T-helper 1 cell (primary cell): ENCODE measurements around the gene CATSPER2.
"Not testable (repeated sequence)": the region's sequence is repeated elsewhere in the genome, so short reads cannot be mapped to it uniquely, and the experiment has no call there.

Source experiments
- DNase-seq, 5 donors: peaks; one replicate each; pipeline ENCODE4 v3.0.0-alpha.2; 2012 to 2020
- total RNA-seq, 4 donors: gene quantifications; one replicate each; lab custom pipeline; 2026; lab: John Stamatoyannopoulos, UW

The CATSPER2 gene
- total RNA-seq, result 3.5 to 7.3 (median 4.7) reads per million in 4 donors

DNA sequence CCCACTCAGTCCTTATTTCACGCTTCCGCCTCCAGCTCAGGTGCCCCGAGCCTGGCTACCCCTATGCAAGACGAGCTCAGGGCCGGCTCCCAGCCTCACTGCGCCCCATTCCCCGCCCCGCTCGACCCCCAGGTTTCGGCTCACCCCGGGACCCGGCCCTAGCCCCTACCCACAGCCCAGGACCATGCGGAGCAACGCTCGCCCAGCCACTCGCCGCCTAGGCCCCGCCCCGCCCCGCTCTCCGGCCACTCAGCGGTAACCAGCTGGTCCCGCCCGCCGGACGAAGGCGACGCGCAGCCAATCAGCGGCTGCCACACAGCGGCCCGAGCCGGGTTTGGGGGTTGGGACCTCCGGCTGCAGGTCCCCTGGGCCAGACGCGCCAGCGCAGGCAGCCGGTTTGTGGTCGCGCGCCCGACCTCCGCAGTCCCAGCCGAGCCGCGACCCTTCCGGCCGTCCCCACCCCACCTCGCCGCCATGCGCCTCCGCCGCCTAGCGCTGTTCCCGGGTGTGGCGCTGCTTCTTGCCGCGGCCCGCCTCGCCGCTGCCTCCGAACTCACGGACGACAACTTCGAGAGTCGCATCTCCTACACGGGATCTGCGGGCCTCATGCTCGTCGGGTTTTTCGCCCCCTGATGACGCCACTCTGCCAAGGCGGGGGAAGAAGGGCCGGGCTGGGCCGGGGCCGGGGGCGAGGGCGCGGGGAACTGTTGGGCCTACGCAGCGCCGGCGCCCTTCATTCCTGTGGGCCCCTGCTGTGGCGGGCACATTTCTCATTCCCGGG is at the start of gene CATSPER2:
TSS of gene CATSPER2 (minus strand) at position 196 of the 781 bp plus-strand sequence. CDS start 783 bp downstream, outside the sequence.
- DNase-seq, result no peak

DNA sequence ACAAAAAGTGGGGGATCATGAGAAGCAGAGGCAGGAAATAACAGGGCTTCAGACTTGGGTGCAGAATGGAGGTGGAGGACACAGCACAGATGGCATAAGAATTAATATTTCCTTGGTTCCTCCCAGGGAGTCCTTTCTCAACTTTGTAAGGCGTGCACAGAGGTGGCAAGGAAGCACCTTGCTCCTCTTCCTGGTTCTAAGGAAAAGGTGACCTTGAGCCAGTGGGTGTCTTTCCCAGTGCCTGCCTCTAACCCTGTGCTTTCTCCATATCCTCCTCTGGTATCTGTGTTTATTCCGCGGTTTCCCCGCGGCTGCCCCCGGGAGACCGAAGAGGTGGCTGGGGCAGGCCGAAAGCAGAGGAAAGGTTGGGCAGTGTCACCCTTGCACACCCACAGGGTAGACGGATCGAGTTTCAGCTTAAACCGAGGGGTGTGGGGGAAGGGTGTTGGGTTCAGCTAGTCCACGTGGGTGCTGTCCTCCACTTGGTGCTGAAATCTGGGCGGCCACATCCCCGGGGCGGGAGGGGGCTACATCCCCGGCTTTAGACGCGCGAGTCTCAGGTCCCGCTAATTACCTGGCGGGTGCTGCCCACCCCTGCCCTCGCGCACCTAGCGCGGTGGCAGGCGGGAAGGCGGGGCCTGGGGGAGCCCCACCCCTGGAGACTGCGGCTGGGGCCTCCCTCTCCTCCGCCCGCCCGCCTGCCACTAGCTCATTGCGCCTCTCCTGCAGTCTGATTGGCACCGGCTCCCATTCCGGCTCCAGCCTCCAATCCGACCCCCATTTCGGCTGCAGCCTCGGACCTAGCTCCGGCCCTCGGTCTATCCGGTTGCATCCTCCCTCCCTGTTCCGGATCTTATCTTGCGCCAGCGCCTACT is 44.7 kb upstream of the CATSPER2 start, which contains the start of gene CKMT1A:
TSS of gene CKMT1A (plus strand) at position 712 of the 875 bp plus-strand sequence. CDS start 192 bp downstream, outside the sequence.
- not testable (repeated sequence) for DNase-seq

DNA sequence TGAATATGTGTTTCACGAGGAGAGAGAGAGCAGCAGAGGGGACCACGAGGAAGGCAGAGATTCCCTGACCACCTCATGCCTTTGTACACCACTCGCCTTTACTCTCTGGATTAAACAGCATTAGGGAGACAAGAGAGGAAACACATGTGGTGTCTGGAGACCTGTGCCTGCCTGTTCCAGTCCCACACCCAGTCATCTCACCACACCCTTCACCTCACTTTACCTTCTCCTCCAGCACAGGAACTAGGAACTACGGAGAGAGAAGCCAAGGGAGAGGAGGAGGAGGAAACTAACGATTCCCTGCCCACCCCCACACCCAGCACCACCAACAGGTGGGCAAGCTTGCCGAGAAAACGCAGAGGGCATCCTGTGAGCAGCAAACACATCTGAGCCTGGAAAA is 44.0 kb upstream of the CATSPER2 start:
- DNase-seq, result not testable (repeated sequence)

DNA sequence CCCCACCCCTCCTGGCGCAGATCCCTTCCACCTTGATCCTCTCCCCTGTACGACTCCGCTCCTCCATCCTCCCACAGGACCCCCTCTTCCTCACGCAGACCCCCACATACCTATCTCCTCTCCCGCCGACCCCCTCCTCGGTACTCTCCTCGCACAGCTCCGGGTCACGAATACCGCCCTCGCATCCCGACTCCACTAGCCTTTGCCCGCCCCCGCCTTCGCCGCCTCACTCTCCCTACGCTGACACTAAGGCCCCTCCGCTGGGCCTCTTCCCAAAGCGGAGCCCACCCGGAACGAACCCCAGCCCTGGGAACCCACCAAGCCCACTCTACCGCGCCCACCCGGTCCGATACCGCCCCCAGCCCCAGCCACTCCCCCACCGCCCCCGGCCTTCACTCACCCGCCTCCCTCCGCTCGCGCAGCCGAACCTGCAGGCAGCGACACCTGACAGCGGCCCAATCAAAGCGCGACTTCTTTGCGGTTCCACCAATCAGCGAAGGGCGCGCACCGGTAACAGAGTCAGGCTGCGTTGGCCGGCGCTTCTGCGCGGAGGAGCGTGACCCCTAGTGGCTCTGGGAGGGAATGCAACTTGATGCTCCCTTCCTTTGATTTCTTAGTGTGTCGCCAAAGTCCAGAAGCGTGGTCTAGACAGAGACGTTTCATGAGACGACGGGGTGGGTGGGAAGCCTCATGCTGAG is 41.1 kb upstream of the CATSPER2 start:
- DNase-seq, result not testable (repeated sequence)

DNA sequence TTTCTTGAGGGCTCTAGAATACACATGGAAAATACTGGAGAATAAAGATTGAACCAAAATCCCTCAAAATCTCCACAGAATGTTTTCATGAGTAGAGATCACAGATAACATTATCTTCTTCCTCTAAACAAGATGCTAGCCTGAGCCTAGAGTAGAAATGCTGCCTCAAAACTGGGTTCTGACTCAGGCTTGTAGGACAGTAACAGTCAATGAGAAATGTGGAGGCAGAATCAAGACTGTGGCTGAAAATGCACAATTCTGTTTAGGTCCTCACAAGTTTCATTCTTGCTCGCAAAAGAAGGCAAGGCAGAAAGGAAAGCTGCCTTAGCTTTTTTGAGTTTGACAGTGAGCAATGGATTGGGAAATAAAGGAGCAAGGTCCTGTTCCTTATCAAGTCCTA is 25.5 kb upstream of the CATSPER2 start:
- DNase-seq, result not testable (repeated sequence)

DNA sequence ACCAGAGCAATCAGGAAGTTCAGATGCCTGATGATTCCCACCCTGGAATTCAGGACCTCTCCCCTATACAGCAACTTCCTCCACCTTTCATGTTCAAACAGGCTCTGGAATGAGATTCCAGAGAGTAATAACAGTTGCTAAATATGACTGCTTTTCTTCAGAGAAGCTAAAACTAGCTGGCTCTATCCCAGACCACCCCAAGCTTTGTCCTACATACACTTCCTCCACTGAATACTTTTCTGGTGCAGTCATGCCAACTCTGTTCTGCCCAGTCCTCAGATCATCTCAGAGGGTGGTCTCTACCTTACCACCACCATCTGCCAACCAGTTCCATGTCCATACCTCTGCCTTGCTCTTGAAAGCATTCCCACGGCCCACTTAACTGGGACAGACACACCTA is 17.5 kb upstream of the CATSPER2 start:
- not testable (repeated sequence) for DNase-seq

DNA sequence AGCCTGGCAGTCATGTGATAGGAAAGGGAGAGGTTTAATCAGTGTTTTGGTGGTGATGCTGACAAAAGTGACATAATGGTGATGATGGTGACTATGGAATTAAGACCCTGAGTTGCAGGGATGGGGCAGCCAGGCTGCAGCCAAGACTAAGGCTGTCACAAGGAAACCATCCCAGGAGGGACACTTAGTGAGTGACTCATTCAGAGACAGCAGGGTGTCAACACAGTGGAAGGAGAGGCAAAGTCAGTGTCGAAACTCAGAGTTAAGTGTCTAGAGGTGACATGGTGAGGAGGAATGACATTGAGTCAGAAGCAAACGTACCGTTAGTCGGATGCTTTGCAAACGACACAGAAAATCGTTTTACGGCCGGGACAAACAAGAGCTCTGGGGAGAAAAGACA is 14.7 kb upstream of the CATSPER2 start:
- not testable (repeated sequence) for DNase-seq

DNA sequence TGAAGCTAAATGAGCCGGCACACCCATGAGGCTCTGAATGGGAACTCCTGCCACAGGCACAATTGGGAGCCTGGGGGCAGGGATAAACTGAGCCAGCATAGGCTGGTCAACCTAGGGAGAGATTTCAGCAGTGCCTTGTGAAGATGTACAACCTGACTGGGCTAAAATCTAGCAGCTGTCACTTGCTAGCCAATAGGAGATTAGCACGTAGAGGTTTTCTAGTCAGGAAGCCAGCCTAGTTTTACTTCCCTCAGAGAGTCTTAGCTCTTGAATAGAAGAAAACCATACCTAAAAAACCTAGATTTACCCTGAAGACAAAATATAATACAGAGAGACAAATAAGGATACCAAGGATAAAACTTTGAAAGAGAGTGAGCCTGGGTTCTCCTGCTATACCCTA is 13.6 kb upstream of the CATSPER2 start:
- not testable (repeated sequence) for DNase-seq

DNA sequence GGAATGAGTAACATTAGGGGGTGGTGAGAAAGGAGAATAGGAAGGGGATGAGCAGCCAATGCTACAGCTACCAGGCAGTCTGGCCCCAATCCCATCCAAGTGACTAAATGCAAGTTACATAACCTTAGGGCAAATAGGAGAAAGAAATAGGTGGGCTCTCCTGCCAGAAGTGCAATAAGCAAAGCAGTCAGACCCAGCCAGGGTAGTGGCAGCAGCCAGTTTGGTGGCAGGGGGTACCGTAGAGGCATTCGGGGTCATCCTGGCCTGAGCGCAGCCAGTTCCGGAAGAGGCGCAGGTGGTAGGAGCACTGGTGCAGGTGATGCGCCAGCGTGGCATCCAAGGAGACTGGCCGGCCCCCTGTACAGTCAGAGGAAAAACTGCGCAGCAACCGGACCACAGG is 11.1 kb upstream of the CATSPER2 start:
- DNase-seq, result not testable (repeated sequence)

DNA sequence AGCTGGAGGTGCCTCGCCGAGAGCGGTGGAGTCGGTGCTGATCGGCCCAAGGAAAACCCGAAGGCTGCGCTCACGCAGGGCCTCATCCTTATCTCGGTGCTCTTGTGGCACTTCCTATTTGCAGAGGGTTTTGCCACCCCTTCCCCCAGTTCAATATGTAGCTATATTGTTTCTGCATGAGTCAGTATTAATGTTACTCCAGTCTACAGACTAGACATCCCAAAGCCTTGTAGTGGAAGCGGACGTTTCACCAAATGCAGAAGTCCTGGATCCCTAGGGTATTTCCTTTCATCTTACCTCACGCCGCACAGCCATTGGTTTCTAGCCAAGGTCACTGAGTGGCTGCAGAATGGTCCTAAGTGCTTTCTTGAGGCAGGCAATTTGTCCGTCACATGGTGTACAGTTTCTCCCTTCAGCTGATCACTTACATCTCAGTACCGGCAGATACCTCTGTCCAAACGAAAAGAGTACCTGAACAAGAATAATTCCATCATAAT is 834 bp upstream of the CATSPER2 start:
- not testable (repeated sequence) for DNase-seq

DNA sequence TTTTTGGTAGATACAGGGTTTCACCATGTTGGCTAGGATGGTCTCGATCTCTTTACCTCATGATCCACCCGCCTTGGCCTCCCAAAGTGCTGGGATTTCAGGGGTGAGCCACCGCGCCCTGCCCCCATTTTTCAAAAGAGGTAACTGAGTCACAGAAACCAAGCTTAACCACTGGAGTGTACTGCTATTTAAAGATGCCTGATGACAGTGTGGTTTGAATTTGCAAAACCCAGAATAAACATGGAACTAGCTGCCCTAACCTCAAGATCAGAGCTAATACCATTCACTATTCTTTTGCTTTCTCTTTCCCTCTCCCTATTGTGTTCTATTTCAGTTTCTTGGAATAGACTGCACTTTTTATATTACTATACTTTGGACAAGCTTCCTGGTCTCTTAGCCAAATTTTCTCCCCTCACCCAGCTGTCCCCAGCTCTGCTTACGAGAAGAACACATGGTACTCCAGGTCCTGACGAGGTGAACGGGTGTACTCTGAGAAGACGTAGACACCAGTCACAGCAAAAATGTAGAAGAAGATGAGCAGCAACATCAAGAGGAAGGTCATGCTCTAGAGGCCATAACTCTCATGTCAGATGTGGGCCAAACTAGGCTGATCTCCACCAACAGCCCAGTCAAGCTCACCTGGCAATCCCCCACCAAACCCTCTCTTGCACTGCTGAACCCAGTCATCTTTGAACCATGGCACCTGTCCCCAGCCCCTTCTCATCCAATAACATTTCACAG is 10.0 kb downstream of the CATSPER2 start:
- DNase-seq, result not testable (repeated sequence)

DNA sequence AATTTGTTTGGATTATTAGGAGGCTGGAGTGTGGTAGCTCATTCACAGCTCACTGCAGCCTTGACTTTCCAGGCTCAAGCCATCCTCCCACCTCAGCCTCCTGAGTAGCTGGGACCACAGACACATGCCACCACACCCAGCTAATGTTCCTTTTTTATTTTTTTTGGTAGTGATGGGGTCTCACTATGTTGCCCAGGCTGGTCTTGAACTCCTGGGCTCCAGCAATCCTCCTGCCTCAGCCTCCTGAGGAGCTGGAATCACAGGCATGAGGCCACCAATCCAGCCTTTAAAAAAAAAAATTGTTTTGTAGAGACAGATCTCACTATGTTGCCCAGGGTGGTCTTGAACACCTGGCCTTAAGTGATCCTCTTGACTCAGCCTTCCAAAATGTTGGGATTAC is 21.7 kb downstream of the CATSPER2 start:
- DNase-seq, result not testable (repeated sequence)

DNA sequence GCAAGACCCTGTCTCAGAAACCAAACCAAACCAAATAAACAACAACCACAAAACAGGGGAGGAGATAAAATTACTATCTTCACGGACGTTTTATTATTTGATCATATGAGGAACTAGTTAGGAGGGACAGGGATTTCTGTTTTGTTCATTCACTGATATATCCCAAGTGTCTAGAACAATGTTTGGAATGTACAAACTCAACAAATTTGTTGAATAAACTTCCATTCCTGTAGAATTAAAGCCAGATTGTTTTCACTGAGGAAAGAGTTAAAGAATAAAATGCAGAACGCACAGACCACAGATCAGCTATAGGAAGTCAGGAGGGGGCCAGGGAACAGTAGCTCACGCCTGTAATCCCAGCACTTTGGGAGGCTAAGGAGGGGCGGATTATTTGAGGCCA is 23.5 kb downstream of the CATSPER2 start:
- DNase-seq, result no peak

DNA sequence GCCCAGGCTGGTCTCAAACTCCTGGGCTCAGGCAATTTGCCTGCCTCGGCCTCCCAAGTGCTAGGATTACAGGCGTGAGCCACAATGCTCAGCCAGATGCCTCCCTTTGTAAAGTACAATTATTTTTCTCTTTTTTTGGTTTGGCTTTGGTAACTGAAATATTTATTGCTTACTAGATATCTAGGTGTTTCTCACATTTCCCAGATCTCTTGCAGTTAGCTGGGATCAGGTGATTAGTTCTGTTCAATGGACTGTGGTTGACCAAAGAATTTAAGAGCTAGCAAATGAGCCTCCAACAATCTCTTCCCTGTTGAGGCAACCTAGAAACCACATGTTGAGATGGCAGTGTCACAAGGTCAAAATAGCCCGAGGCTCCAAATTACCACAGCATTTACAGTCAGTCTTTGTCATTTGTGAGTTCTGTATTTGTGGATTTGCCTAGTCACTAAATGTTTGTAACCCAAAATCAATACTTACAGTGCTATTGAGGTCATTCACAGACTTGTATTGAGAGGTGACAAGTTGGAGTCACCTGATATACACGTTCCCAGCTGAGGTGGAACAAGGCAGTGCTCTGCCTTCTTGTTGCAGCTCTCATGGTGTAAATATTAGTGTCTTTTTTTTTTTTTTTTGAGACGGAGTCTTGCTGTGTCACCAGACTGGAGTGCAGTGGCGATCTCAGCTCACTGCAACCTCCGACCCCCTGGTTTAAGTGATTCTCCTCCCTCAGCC is 26.4 kb downstream of the CATSPER2 start:
- DNase-seq, result not testable (repeated sequence)

DNA sequence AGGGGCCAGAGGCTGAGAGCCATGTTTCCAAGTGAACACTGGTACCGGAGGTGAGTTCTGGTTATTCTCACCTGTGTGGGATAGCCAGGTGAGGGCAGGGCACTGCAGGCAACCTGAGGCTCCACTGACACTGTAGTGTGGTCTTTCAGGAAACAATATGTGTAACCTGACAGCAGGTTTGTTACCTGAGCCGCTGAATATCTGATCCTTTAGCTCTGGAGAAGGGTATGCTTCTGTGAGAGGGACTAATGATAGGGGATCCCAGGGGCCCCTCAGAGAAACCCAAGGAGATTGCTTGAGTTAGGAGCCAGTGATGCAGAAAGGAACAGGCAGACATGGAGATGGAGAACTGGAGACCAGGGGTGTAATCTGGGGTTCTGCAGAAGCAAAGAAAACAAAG is 29.9 kb downstream of the CATSPER2 start, which contains the start of gene STRC:
TSS of gene STRC (minus strand) at position 101 of the 400 bp plus-strand sequence. CDS start at position 23, 78 bp downstream.
- DNase-seq, result not testable (repeated sequence)

DNA sequence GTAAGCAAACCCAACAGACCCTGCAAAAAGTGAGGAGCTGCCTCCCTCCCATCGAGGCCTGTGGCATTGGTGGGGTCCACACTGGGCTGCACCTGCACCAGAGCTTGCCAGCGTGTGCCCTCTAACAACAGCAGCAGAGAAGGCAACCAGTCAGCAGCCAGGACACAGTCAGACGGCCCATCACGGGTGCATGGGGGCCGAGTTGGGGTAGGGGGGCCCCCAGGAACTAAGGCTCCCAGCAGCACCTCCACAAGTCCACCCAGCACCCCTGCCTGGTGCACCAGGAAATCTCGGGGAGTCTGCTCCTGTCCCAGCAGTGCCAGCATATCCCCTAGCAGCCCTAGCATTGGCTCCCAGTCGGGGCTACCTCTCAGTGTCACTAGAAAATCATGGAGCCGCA is 30.9 kb downstream of the CATSPER2 start:
- not testable (repeated sequence) for DNase-seq

DNA sequence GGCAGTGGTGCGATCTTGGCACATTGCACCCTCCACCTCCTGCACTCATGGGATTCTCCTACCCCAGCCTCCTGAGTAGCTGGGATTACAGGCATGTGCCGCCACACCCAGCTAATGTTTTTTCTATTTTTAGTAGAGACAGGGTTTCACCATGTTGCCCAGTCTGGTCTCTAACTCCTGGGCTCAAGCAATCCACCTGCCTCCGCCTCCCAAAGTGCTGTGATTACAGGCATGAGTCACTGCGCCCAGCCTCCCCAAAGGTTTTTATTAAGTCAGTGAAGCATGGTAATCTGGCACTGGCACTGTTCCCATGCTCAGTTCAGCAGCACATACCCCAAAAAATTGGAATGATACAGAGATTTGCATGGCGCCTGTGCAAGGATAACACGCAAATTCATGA is 46.4 kb downstream of the CATSPER2 start:
- not testable (repeated sequence) for DNase-seq

DNA sequence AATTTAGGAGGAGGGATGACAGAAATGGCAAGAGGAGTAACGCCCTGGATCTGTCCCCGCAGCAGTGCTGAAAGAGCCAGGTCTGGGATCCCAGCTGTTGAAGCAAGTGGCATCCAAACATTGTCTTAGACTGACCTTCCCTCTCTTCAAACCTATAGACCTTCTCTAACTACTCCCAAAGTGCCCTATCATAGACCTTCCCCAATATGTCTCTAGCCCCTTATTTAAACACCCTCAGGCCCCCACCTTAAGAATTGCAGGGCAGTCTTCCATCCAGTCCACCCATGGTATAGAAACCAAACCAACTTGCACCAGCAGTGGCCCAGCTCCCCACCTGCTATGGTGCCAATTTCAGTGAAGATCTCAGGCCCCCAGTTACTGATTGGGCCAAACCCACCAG is 48.4 kb downstream of the CATSPER2 start:
- DNase-seq, result not testable (repeated sequence)

DNA sequence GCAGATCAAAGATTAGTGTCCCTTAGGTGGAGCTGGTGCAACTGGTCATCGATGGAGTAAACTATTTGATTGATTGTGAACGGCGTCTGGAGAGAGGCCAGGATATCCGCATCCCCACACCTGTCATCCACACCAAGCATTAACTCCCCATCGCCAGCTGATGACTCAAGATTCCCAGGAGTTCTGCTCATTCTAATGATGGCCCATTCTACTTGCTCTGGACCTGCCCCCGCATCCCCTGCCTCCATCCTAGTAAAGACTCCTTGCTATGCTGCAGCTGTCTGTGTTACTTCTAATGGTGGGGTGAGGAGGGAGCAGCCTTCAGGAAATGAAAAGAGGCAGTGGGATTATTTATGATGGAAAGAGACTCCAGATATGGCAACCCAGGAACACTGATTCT is 49.5 kb downstream of the CATSPER2 start:
- not testable (repeated sequence) for DNase-seq

DNA sequence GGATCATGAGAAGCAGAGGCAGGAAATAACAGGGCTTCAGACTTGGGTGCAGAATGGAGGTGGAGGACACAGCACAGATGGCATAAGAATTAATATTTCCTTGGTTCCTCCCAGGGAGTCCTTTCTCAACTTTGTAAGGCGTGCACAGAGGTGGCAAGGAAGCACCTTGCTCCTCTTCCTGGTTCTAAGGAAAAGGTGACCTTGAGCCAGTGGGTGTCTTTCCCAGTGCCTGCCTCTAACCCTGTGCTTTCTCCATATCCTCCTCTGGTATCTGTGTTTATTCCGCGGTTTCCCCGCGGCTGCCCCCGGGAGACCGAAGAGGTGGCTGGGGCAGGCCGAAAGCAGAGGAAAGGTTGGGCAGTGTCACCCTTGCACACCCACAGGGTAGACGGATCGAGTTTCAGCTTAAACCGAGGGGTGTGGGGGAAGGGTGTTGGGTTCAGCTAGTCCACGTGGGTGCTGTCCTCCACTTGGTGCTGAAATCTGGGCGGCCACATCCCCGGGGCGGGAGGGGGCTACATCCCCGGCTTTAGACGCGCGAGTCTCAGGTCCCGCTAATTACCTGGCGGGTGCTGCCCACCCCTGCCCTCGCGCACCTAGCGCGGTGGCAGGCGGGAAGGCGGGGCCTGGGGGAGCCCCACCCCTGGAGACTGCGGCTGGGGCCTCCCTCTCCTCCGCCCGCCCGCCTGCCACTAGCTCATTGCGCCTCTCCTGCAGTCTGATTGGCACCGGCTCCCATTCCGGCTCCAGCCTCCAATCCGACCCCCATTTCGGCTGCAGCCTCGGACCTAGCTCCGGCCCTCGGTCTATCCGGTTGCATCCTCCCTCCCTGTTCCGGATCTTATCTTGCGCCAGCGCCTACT is 55.1 kb downstream of the CATSPER2 start, which contains the start of gene CKMT1B:
TSS of gene CKMT1B (plus strand) at position 700 of the 863 bp plus-strand sequence. CDS start 192 bp downstream, outside the sequence.
- DNase-seq, result not testable (repeated sequence)
